GM18868 (cell line): ENCODE results near the gene RAB3IL1.

Source experiments
- ATAC-seq: cut with Tn5 transposase; IDR thresholded peaks from one replicate; pipeline ENCODE4 v1.9.1; 2021; ENCODE audit warnings: mild to moderate bottlenecking, moderate library complexity; ENCODE audit not compliant: unreplicated experiment

The RAB3IL1 gene

GRCh38 chr11:61848631-61849030, 68.7 kb downstream of the RAB3IL1 start:
- ATAC-seq, result no peak

DNA sequence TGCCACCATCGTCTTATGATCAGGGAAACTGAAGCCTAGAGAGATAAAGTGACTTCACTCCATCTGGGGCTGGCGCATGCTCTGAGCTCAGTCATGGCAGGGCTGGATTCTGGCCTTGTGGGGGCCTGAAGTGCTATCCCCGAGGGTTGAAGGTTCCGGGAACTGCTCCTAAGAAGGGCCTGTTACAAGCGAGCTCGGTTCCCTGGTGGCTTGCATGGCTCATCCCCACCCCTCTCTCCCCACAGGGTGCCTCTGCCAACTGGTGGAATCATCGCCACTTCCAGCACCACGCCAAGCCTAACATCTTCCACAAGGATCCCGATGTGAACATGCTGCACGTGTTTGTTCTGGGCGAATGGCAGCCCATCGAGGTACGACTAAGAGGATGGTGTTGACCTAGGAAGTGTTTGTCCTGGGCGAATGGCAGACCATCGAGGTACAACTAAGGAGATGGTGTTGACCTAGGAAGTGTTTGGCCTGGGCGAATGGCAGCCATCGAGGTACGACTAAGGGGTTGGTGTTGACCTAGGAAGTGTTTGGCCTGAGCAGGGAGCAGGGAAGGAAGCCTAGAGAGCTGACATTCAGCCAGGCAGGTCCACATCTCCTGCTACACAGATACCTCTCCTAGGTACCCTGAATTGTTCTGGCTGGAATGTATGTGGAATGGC, 69.3 kb downstream of the RAB3IL1 start:
- ATAC-seq, result no peak
